ENCODE data around the gene CDC25C.
"Not testable (repeated sequence)": the region's sequence is repeated elsewhere in the genome, so short reads cannot be mapped to it uniquely, and the experiment has no call there.

The CDC25C gene

DNA sequence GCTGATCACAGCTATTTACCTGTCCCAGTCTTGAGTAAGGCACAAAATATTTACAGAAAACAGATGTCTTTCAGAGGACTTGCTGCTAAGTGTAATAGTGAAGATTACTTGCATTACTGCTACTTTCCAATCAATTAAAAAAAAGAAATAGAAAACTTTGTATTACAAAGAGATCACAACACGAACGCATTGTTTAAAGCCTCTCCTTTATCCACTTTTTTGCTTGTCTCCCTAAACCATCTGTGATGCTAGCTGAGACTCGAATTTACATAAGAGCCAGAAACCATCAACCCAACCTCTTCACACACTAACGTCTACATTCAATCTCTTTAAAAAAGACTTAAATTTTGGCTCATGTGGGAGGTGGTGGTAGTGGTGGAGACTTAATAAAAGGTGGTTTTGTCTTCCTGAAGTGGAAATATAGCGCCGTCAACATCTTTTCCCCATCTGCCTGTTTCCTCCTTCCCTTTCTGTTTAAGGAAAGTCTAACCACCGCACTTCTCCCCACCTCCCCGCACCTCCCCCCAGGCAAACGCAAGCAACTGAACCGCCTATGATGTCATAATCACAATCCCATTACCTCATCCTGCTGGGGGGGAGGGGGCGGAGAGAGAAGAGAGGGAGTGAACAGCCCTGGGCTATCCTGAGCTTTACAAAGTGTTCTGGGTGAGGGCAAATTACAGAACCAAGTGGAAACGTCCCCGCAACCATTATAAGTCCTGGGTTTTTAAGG is 5.5 kb upstream of the CDC25C start:
- Histone ChIP-seq H3K27me3 (ENCODE audit: control insufficient read depth in 3 of 3, insufficient read depth in 3 of 3, low read depth in 1 of 3, low read length in 3 of 3) (no peaks in the 10 kb centered on the region), H3K9ac (ENCODE audit: low read depth, low read length, poor library complexity) (peak overlapping the region; percentile 97), H2AFZ (ENCODE audit: low read length) (peak overlapping the region; percentile 94), H2BK12ac (ENCODE audit: low read length) (no peak overlapping the region), H3K14ac (ENCODE audit: low read length) (no peak overlapping the region), H3K23ac (ENCODE audit: low read depth, low read length, poor library complexity) (peak overlapping the region; percentile 99), H2BK5ac (ENCODE audit: low read length) (peak overlapping the region; percentile 100), H3K79me1 (ENCODE audit: low read depth, low read length) (no peaks in the 10 kb centered on the region), H3K36me3 (replicated peaks in 1 of 2; ENCODE audit: control insufficient read depth in 2 of 2, insufficient read depth in 2 of 2, low read length in 2 of 2) (peaks cover 9 to 25% of the 10 kb centered on the region in 2 donors), H2AK5ac (ENCODE audit: low read depth, low read length) (no peak overlapping the region), H4K8ac (ENCODE audit: low read depth, low read length) (no peak overlapping the region), H3K18ac (ENCODE audit: low read length) (peak overlapping the region; percentile 99), H4K91ac (ENCODE audit: low read depth, low read length, poor library complexity) (no peak overlapping the region), H3K4me2 (ENCODE audit: insufficient read depth, low read length, poor library complexity, severe bottlenecking) (peak overlapping the region; percentile 72), H2BK120ac (ENCODE audit: low read depth, low read length) (no peak overlapping the region), H3K27ac (replicated peaks; ENCODE audit: low read length) (peak overlapping the region; percentile 94), H3K4me3 (ENCODE audit: low read length in 2 of 2) (peak overlapping the region; percentile 76 to 87), H3K4ac (ENCODE audit: low read length) (no peak overlapping the region), H2BK15ac (ENCODE audit: low read length) (no peak overlapping the region), H3K4me1 (ENCODE audit: control insufficient read depth in 2 of 2, insufficient read depth in 1 of 2, low read depth in 1 of 2, low read length in 2 of 2) (peaks cover 2 to 11% of the 10 kb centered on the region in 2 donors), H3K9me3 (replicated peaks in 1 of 2; ENCODE audit: control insufficient read depth in 2 of 2, insufficient read depth in 1 of 2, low read depth in 1 of 2, low read length in 2 of 2) (no peaks in the 10 kb centered on the region)
- WGBS, 2 donors (ENCODE audit: extremely low coverage in 2 of 2, insufficient read length in 2 of 2, insufficient replicate concordance in 1 of 2), result no CpG with 5 or more reads among the region's 13 CpGs
- no peak for DNase-seq (ENCODE audit: low spot score)

- Histone ChIP-seq H4K91ac (ENCODE audit: low read depth, low read length, poor library complexity) (no peak overlapping the region), H3K4me3 (ENCODE audit: low read length in 2 of 2) (no peak overlapping the region), H3K27me3 (ENCODE audit: control insufficient read depth in 3 of 3, insufficient read depth in 3 of 3, low read depth in 1 of 3, low read length in 3 of 3) (no peaks in the 10 kb centered on the region), H2BK120ac (ENCODE audit: low read depth, low read length) (no peak overlapping the region), H3K9ac (ENCODE audit: low read depth, low read length, poor library complexity) (no peak overlapping the region), H3K23ac (ENCODE audit: low read depth, low read length, poor library complexity) (no peak overlapping the region), H3K4ac (ENCODE audit: low read length) (no peak overlapping the region), H2AK5ac (ENCODE audit: low read depth, low read length) (peak overlapping the region; percentile 40), H3K36me3 (replicated peaks in 1 of 2; ENCODE audit: control insufficient read depth in 2 of 2, insufficient read depth in 2 of 2, low read length in 2 of 2) (peaks cover 0 to 10% of the 10 kb centered on the region in 2 donors), H2BK12ac (ENCODE audit: low read length) (no peak overlapping the region), H3K79me1 (ENCODE audit: low read depth, low read length) (peaks cover 4% of the 10 kb centered on the region), H3K4me1 (ENCODE audit: control insufficient read depth in 2 of 2, insufficient read depth in 1 of 2, low read depth in 1 of 2, low read length in 2 of 2) (peaks cover 2 to 17% of the 10 kb centered on the region in 2 donors), H2AFZ (ENCODE audit: low read length) (no peak overlapping the region), H2BK15ac (ENCODE audit: low read length) (no peak overlapping the region), H3K14ac (ENCODE audit: low read length) (no peak overlapping the region), H2BK5ac (ENCODE audit: low read length) (no peak overlapping the region), H4K8ac (ENCODE audit: low read depth, low read length) (no peak overlapping the region), H3K18ac (ENCODE audit: low read length) (no peak overlapping the region), H3K4me2 (ENCODE audit: insufficient read depth, low read length, poor library complexity, severe bottlenecking) (no peak overlapping the region), H3K27ac (replicated peaks; ENCODE audit: low read length) (no peak overlapping the region), H3K9me3 (replicated peaks in 1 of 2; ENCODE audit: control insufficient read depth in 2 of 2, insufficient read depth in 1 of 2, low read depth in 1 of 2, low read length in 2 of 2) (no peaks in the 10 kb centered on the region)
- no peak for DNase-seq (ENCODE audit: low spot score)
- WGBS, 2 donors (ENCODE audit: extremely low coverage in 2 of 2, insufficient read length in 2 of 2, insufficient replicate concordance in 1 of 2), result no CpG with 5 or more reads among the region's 3 CpGs
Measured at GRCh38 chr5:138334867-138335447, 3.4 kb upstream of the CDC25C start.

DNA sequence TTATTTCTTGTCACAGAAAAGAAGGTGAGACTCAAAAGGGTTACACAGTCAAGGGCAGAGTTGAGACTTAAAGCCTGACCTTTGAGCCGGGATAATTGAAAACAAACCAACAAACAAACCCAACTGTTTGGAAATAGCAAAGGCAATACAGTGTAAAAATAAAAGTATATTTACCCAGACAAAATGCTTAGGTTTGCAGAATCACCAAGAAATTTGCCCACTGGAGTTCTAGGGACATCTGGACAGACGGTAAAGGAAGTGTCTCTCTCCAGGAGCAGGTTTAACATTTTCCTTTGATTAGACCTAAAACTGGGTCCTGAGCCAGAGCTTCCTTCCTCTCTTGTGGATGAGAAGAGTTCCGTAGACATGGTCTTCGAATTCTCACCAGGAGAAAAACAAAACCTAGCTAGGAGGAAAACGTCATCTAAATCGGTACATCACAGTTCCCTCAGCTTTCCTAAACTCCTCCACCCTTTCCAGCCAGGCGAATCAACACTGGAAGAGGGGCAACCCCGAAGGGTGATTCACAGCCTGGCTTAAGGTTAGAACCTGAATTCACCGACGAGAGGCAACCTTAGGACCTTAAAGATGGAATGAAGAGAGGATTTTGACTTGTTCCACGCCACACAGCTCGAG is 673 bp downstream of the CDC25C start:
- Histone ChIP-seq H3K23ac (ENCODE audit: low read depth, low read length, poor library complexity) (no peak overlapping the region), H3K14ac (ENCODE audit: low read length) (no peak overlapping the region), H2BK120ac (ENCODE audit: low read depth, low read length) (no peak overlapping the region), H4K8ac (ENCODE audit: low read depth, low read length) (no peak overlapping the region), H2AFZ (ENCODE audit: low read length) (peak overlapping the region; percentile 85), H3K4me2 (ENCODE audit: insufficient read depth, low read length, poor library complexity, severe bottlenecking) (peak overlapping the region; percentile 82), H2BK12ac (ENCODE audit: low read length) (no peak overlapping the region), H3K79me1 (ENCODE audit: low read depth, low read length) (peaks cover 4% of the 10 kb centered on the region), H3K36me3 (replicated peaks in 1 of 2; ENCODE audit: control insufficient read depth in 2 of 2, insufficient read depth in 2 of 2, low read length in 2 of 2) (peaks cover 0 to 35% of the 10 kb centered on the region in 2 donors), H2AK5ac (ENCODE audit: low read depth, low read length) (no peak overlapping the region), H3K9me3 (replicated peaks in 1 of 2; ENCODE audit: control insufficient read depth in 2 of 2, insufficient read depth in 1 of 2, low read depth in 1 of 2, low read length in 2 of 2) (no peaks in the 10 kb centered on the region), H3K4me1 (ENCODE audit: control insufficient read depth in 2 of 2, insufficient read depth in 1 of 2, low read depth in 1 of 2, low read length in 2 of 2) (peaks cover 0 to 7% of the 10 kb centered on the region in 2 donors), H3K27me3 (ENCODE audit: control insufficient read depth in 3 of 3, insufficient read depth in 3 of 3, low read depth in 1 of 3, low read length in 3 of 3) (no peaks in the 10 kb centered on the region), H3K18ac (ENCODE audit: low read length) (no peak overlapping the region), H3K9ac (ENCODE audit: low read depth, low read length, poor library complexity) (peak overlapping the region; percentile 56), H2BK5ac (ENCODE audit: low read length) (no peak overlapping the region), H2BK15ac (ENCODE audit: low read length) (no peak overlapping the region), H3K4ac (ENCODE audit: low read length) (no peak overlapping the region), H4K91ac (ENCODE audit: low read depth, low read length, poor library complexity) (no peak overlapping the region), H3K4me3 (ENCODE audit: low read length in 2 of 2) (peak overlapping the region; percentile 76 to 92), H3K27ac (replicated peaks; ENCODE audit: low read length) (no peak overlapping the region)
- DNase-seq (ENCODE audit: low spot score), result no peak
- no CpG with 5 or more reads among the region's 12 CpGs for WGBS, 2 donors (ENCODE audit: extremely low coverage in 2 of 2, insufficient read length in 2 of 2, insufficient replicate concordance in 1 of 2)

- not testable (repeated sequence) for H3K79me1 ChIP-seq (ENCODE audit: low read depth, low read length); H3K23ac ChIP-seq (ENCODE audit: low read depth, low read length, poor library complexity); H3K9ac ChIP-seq (ENCODE audit: low read depth, low read length, poor library complexity); H4K8ac ChIP-seq (ENCODE audit: low read depth, low read length); H3K4me2 ChIP-seq (ENCODE audit: insufficient read depth, low read length, poor library complexity, severe bottlenecking); H3K4ac ChIP-seq (ENCODE audit: low read length); H3K9me3 ChIP-seq (replicated peaks in 1 of 2; ENCODE audit: control insufficient read depth in 2 of 2, insufficient read depth in 1 of 2, low read depth in 1 of 2, low read length in 2 of 2); H3K14ac ChIP-seq (ENCODE audit: low read length); DNase-seq (ENCODE audit: low spot score); H3K4me3 ChIP-seq (ENCODE audit: low read length in 2 of 2); H2BK5ac ChIP-seq (ENCODE audit: low read length); H2BK12ac ChIP-seq (ENCODE audit: low read length); H3K18ac ChIP-seq (ENCODE audit: low read length); H2AFZ ChIP-seq (ENCODE audit: low read length); H3K4me1 ChIP-seq (ENCODE audit: control insufficient read depth in 2 of 2, insufficient read depth in 1 of 2, low read depth in 1 of 2, low read length in 2 of 2); H2BK15ac ChIP-seq (ENCODE audit: low read length); H2BK120ac ChIP-seq (ENCODE audit: low read depth, low read length); H4K91ac ChIP-seq (ENCODE audit: low read depth, low read length, poor library complexity); H3K27me3 ChIP-seq (ENCODE audit: control insufficient read depth in 3 of 3, insufficient read depth in 3 of 3, low read depth in 1 of 3, low read length in 3 of 3); H2AK5ac ChIP-seq (ENCODE audit: low read depth, low read length); H3K27ac ChIP-seq (replicated peaks; ENCODE audit: low read length)
- WGBS, 2 donors (ENCODE audit: extremely low coverage in 2 of 2, insufficient read length in 2 of 2, insufficient replicate concordance in 1 of 2), result no CpG with 5 or more reads among the region's 4 CpGs
- H3K36me3 ChIP-seq (replicated peaks in 1 of 2; ENCODE audit: control insufficient read depth in 2 of 2, insufficient read depth in 2 of 2, low read length in 2 of 2), result peaks cover 16 to 70% of the 10 kb centered on the region in 2 donors
Measured at GRCh38 chr5:138318211-138318610, 13.4 kb downstream of the CDC25C start.

Measured in neuronal stem cell (in vitro differentiated cells).